Caco-2 (cell line): ENCODE measurements around the gene TAS2R50. TPM values are rescaled to one million over a fixed set of nuclear protein-coding genes. Genes with fewer than 3 reads are reported as not detected.
A peak's percentile ranks its signal among the peaks of the same experiment; 100 is the strongest.
"Not testable (repeated sequence)": the region's sequence is repeated elsewhere in the genome, so short reads cannot be mapped to it uniquely, and the experiment has no call there.

Experiments
- Bru-seq: library from RNA; stranded (reverse); fragments of 400-500 nt; gene quantifications from one replicate; lab custom pipeline; 2021; lab: Mats Ljungman, UMichigan
- BruChase-seq, 2 experiments: library from RNA; stranded (reverse); fragments of 400-500 nt; gene quantifications; one replicate each; lab custom pipeline; 2021; lab: Mats Ljungman, UMichigan
- BruUV-seq: library from RNA; stranded (reverse); fragments of 400-500 nt; replicated peaks from 2 replicates; lab custom pipeline; 2021; lab: Mats Ljungman, UMichigan
- CTCF ChIA-PET: fragments of 300-600 bp; sonication (Branson Sonifier 250); formaldehyde crosslinking; loops from one replicate; lab custom pipeline; 2022; ENCODE audit warnings: antibody characterized with exemption; lab: Charles Lee
- POLR2A ChIA-PET: fragments of 300-600 bp; sonication (Branson Sonifier 250); formaldehyde crosslinking; loops from one replicate; lab custom pipeline; 2022; ENCODE audit warnings: antibody characterized with exemption; lab: Charles Lee
- DNase-seq, 2 experiments: peaks; one replicate each; pipeline versions ENCODE4 v3.0.0 to v3.0.0-alpha.2; 2020 to 2022
- H3K27me3 ChIP-seq: replicated peaks from 2 replicates; pipeline ENCODE4 v1.6.0; 2011; ENCODE audit warnings: low read length; ENCODE audit not compliant: control insufficient read depth, insufficient read depth
- H3K36me3 ChIP-seq: 2 replicates; pipeline ENCODE4 v1.5.1; 2011; ENCODE audit warnings: low read length; ENCODE audit not compliant: control insufficient read depth, insufficient read depth
- H3K4me1 ChIP-seq: fragments of 250-450 bp; sonication (Bioruptor Pico); 2 replicates; pipeline ENCODE4 v1.5.1; 2020; ENCODE audit warnings: mild to moderate bottlenecking
- H3K4me3 ChIP-seq: 2 replicates; pipeline ENCODE4 v1.5.1; 2011; ENCODE audit warnings: low read depth, mild to moderate bottlenecking, control low read depth, low read length
- H3K9me3 ChIP-seq: fragments of 250-450 bp; sonication (Bioruptor Pico); 2 replicates; pipeline ENCODE4 v1.5.1; 2020; ENCODE audit warnings: mild to moderate bottlenecking, moderate library complexity
- H3K27ac Mint-ChIP-seq: one replicate; pipeline ENCODE4 v1.8.0; 2022; ENCODE audit warnings: mixed read lengths; ENCODE audit not compliant: unreplicated experiment
- H3K27me3 Mint-ChIP-seq: one replicate; pipeline ENCODE4 v1.8.0; 2022; ENCODE audit warnings: mixed read lengths; ENCODE audit not compliant: insufficient read depth, unreplicated experiment
- H3K36me3 Mint-ChIP-seq: one replicate; pipeline ENCODE4 v1.8.0; 2022; ENCODE audit warnings: mild to moderate bottlenecking, mixed read lengths; ENCODE audit not compliant: insufficient read depth, unreplicated experiment
- H3K4me1 Mint-ChIP-seq: one replicate; pipeline ENCODE4 v1.8.0; 2022; ENCODE audit warnings: low read depth, mixed read lengths; ENCODE audit not compliant: unreplicated experiment
- H3K4me3 Mint-ChIP-seq: one replicate; pipeline ENCODE4 v1.8.0; 2022; ENCODE audit warnings: mild to moderate bottlenecking, moderate library complexity, mixed read lengths; ENCODE audit not compliant: unreplicated experiment
- H3K9me3 Mint-ChIP-seq: one replicate; pipeline ENCODE4 v1.8.0; 2022; ENCODE audit warnings: mixed read lengths; ENCODE audit not compliant: unreplicated experiment
- intact Hi-C: fragments of 100-400 bp; cut with micrococcal nuclease; formaldehyde crosslinking; loops from one replicate; pipeline ENCODE4 v1.10.0; 2022; ENCODE audit not compliant: unreplicated experiment
- long read RNA-seq: library from polyadenylated mRNA; stranded (forward); transcript quantifications from one replicate; pipeline ENCODE4 v2.0.0, GENCODE V29; 2022
- total RNA-seq: library from RNA; stranded (reverse); gene quantifications from 2 replicates; pipeline ENCODE4 v1.2.3, GENCODE V29; 2022
- TF ChIP-seq, protein P1 (sequence below), 2 experiments: fragments of 200-600 bp in 1 of 2; IDR thresholded peaks; 1 replicate in 1 of 2; 2 replicates in 1 of 2; pipeline versions ENCODE4 v1.5.1 to v1.8.0; 2011 to 2022; ENCODE audit warnings: antibody characterized with exemption in 1 of 2, control low read depth in 1 of 2, inconsistent platforms in 1 of 2, low read depth in 1 of 2, low read length in 1 of 2, mild to moderate bottlenecking in 1 of 2, moderate library complexity in 1 of 2; ENCODE audit not compliant: insufficient read depth in 1 of 2, severe bottlenecking in 1 of 2, unreplicated experiment in 1 of 2

The TAS2R50 gene, protein sequence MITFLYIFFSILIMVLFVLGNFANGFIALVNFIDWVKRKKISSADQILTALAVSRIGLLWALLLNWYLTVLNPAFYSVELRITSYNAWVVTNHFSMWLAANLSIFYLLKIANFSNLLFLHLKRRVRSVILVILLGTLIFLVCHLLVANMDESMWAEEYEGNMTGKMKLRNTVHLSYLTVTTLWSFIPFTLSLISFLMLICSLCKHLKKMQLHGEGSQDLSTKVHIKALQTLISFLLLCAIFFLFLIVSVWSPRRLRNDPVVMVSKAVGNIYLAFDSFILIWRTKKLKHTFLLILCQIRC
- total RNA-seq (2.0 and 2.2 TPM in 2 replicates), Bru-seq, nascent RNA (percentile 93 among the genes with signal in this experiment), BruChase-seq, experiment 1, labeled RNA remaining after a 2-hour chase (percentile 94 among the genes with signal in this experiment), BruChase-seq, experiment 2, labeled RNA remaining after a 6-hour chase (percentile 78 among the genes with signal in this experiment)
- long read RNA-seq = 0 reads

DNA sequence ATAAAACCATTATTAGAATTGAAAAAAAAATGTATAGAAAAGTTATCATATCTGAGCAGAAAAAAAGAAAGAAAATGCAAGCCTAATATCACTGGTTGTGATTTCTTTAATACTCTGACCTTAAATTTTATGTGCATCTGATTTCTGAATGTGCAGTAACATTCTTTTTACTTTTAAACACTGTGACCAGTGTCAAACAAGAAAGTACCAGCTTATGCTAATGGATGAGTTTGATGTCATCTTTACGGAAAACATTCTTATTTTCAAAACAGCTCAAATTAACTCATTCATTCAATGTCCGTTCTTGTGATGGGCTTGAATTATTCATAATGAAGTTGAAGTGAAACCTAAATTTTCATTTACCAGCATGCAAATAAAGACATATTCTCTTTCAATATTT lies at the start of gene TAS2R50:
Gene TAS2R50 (minus strand): TSS at position 101 of the 400 bp plus-strand sequence. CDS start 52 bp downstream, at position 49.
- no peaks in the 10 kb centered on the region for H3K9me3 ChIP-seq
- TF ChIP-seq, protein P1, sequence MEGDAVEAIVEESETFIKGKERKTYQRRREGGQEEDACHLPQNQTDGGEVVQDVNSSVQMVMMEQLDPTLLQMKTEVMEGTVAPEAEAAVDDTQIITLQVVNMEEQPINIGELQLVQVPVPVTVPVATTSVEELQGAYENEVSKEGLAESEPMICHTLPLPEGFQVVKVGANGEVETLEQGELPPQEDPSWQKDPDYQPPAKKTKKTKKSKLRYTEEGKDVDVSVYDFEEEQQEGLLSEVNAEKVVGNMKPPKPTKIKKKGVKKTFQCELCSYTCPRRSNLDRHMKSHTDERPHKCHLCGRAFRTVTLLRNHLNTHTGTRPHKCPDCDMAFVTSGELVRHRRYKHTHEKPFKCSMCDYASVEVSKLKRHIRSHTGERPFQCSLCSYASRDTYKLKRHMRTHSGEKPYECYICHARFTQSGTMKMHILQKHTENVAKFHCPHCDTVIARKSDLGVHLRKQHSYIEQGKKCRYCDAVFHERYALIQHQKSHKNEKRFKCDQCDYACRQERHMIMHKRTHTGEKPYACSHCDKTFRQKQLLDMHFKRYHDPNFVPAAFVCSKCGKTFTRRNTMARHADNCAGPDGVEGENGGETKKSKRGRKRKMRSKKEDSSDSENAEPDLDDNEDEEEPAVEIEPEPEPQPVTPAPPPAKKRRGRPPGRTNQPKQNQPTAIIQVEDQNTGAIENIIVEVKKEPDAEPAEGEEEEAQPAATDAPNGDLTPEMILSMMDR (IDR thresholded peaks at IDR 0.05; ENCODE audit: insufficient read depth in 1 of 2, low read depth in 1 of 2, low read length in 1 of 2, severe bottlenecking in 1 of 2, unreplicated experiment in 1 of 2) = no peak
- Mint-ChIP-seq H3K4me3 (no peak within 1 kb of the TSS), H3K27me3 (no peaks in the 10 kb centered on the region), H3K36me3 (peaks cover 6% of the 10 kb centered on the region), H3K27ac (no peak within 1 kb of the TSS), H3K9me3 (peaks cover 16% of the 10 kb centered on the region), H3K4me1 (no peaks in the 10 kb centered on the region)
- intact Hi-C loops = no loop called here
- no peaks in the 10 kb centered on the region for H3K4me1 ChIP-seq
- H3K4me3 ChIP-seq = no peak within 1 kb of the TSS
- BruUV-seq = no TSS peak
- H3K36me3 ChIP-seq = no peaks in the 10 kb centered on the region
- ChIA-PET CTCF (no interaction called here), POLR2A (no interaction called here)
- H3K27me3 ChIP-seq = no peaks in the 10 kb centered on the region
- DNase-seq = no peak

DNA sequence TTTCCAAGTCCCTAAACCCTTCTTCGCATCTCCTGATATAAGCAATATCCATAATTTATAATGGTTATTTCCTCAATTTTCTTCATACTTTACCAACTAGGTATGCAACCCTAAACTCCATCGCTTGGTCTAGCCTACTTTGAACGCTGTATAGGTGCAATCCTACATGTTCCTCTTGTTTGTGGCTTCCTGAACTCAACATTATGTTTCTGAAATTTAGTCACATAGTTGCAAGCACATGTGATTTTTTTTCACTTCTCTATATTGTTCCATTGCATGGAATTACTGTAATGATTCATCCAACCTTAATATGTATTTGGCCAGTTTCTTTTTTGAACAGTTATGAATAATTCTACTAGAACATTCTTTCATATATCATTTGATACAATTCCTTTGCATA lies 47.2 kb upstream of the TAS2R50 start:
- intact Hi-C loops, H3K4me3 ChIP-seq, H3K9me3 ChIP-seq, H3K27me3 Mint-ChIP-seq, H3K4me3 Mint-ChIP-seq, POLR2A ChIA-PET, H3K4me1 ChIP-seq, H3K9me3 Mint-ChIP-seq, BruUV-seq, DNase-seq, H3K27me3 ChIP-seq, CTCF ChIA-PET, H3K27ac Mint-ChIP-seq, H3K4me1 Mint-ChIP-seq, H3K36me3 ChIP-seq: not testable (repeated sequence)
- peaks cover 16% of the 10 kb centered on the region for H3K36me3 Mint-ChIP-seq

DNA sequence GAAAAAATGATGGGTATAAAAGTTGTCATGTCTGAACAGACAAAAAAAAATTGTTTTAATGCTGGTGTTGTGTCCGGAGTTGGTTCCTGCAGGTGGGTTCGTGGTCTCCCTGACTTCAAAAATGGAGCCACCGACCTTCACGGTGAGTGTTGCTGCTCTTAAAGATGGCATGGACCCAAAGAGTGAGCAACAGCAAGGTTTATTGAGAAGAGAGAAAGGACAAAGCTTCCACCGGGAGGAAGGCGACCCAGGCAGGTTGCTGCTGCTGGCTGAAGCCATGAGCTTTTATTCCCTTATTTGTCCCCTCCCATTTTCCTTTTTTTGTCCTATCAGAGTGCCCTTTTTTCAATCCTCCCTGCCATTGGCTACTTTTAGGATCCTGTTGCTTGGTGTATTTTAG lies 44.6 kb upstream of the TAS2R50 start, which contains the start of gene TAS2R31:
Gene TAS2R31 (minus strand): TSS at position 101 of the 400 bp plus-strand sequence. CDS start 72 bp downstream, at position 29.
- Histone ChIP-seq H3K36me3 (peaks cover 3% of the 10 kb centered on the region), H3K27me3 (no peaks in the 10 kb centered on the region), H3K4me3 (no peak within 1 kb of the TSS), H3K4me1 (no peaks in the 10 kb centered on the region), H3K9me3 (no peaks in the 10 kb centered on the region)
- Mint-ChIP-seq H3K27me3 (no peaks in the 10 kb centered on the region), H3K4me3 (no peak within 1 kb of the TSS), H3K4me1 (no peaks in the 10 kb centered on the region), H3K36me3 (peaks cover 20% of the 10 kb centered on the region), H3K27ac (no peak within 1 kb of the TSS), H3K9me3 (no peaks in the 10 kb centered on the region)
- TF ChIP-seq, protein P1 (IDR thresholded peaks at IDR 0.05; ENCODE audit: insufficient read depth in 1 of 2, low read depth in 1 of 2, low read length in 1 of 2, severe bottlenecking in 1 of 2, unreplicated experiment in 1 of 2) = no peak
- ChIA-PET POLR2A (no interaction called here), CTCF (no interaction called here)
- no peak for DNase-seq
- intact Hi-C loops = no loop called here
- no TSS peak for BruUV-seq
